SIG-M5 (cell line): ENCODE data around the gene CD34.

Experiments used
- DNase-seq: peaks from one replicate; lab custom pipeline; 2025; lab: John Stamatoyannopoulos, UW

CD34 gene

GRCh38 chr1:207872621-207873020, 38.3 kb downstream of the CD34 start:
- DNase-seq: no peak

- no peak for DNase-seq
Observed at GRCh38 chr1:207871117-207871649, 39.7 kb downstream of the CD34 start.

DNA sequence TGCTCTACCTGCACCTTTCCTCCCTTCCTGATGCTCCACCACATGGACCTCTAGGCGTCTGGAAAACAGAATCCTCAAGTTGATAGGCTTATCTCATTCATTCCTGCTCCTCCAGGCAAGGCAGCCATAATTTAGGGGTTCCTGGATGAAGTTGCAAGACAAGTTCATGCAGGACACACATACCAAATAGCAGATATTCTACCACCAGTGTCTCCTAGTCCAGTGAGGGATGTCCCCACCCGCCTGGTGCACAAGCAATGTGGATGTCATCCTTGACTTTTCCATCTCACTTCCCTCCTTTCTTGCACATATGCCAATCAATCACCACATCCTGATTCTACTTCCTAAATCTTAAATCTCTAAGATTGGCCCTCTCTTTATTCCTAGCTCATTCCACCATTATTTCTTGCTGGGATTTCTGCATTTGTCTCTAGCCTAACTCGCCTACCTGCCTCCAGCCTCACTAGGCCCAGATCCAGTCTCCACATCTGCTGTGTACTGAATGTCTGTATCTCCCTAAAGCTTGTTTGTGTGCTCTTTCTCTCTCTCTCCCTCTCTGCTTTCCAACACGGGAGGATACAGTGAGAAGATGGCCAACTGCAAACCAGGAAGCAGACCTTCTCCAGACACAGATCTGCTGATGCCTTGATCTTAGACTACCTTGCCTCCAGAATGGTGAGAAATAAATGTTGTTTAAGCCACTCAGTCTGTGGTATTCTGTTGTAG, 40.5 kb downstream of the CD34 start:
- DNase-seq: no peak

DNA sequence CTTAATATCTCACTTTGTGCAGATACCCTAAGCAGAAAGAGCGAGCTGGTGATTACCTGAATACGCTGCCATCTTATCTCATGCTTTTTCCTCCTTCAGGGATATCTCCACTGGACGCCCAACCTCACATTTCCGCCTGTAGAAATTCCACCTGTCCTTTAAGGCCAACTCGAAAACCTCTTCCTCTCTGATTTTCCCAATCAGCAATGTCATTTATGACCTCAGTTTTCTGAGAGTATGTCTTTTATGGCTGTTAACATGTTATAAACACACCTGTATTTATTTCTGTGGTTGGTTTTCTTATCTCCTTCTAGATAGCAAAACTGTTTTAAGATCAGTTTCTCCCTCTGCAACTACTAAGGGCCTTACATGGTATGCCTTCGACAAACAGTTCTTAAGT, 41.1 kb downstream of the CD34 start:
- no peak for DNase-seq

- DNase-seq: no peak
Observed at GRCh38 chr1:207868774-207869721, 41.9 kb downstream of the CD34 start.

- no peak for DNase-seq
Observed at GRCh38 chr1:207868251-207868773, 42.6 kb downstream of the CD34 start.

DNA sequence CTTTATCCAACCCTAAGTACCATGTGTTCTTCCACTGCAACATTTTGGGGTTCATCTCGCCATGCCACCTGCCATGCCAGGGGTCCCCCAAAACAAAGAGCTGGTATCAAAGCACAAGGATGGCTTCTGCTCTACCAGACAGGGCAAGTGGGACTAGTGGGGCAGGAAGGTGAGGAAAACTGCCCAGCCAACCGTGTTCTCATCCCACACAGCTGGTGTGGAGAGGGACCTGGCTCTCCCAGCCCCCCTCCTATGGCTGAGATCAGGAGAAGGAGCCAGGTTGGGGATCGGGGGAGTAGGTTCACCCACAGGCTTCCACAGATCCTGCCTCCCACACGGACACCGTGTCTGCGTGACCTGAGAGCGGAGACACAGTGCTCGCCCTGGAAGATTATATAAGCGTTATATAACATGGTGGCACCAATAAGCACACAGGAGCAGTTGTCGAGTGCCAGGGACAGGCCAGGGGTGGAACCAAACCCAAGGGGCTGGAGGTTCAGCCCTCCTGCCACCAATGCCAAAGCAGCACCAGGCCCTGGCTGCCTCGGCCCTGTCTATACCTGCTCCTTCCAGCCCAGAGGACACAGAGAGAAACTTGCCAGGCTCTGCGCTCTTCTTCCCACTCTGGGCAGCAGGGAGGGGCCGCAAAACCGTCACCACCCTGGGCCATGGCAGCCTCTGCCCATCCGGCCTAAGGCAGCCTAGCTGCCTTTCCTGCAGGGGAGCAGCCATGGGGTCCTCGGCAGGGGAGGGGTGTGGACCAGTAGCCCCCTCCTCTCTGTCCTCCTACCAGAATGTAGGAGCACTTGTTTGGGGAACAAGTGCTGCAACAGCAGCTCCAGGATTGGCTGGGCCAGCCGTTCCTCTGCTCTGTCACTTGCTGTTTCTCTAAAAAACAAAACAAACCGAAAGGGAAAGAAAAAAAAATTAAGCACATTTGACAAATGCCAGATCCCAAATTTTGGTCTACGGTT, 43.5 kb downstream of the CD34 start:
- no peak for DNase-seq

GRCh38 chr1:207866471-207867135, 44.3 kb downstream of the CD34 start:
- DNase-seq: no peak

GRCh38 chr1:207863893-207864535, 46.9 kb downstream of the CD34 start:
- DNase-seq: no peak

- DNase-seq: no peak
Observed at GRCh38 chr1:207862241-207862787, 48.6 kb downstream of the CD34 start.

DNA sequence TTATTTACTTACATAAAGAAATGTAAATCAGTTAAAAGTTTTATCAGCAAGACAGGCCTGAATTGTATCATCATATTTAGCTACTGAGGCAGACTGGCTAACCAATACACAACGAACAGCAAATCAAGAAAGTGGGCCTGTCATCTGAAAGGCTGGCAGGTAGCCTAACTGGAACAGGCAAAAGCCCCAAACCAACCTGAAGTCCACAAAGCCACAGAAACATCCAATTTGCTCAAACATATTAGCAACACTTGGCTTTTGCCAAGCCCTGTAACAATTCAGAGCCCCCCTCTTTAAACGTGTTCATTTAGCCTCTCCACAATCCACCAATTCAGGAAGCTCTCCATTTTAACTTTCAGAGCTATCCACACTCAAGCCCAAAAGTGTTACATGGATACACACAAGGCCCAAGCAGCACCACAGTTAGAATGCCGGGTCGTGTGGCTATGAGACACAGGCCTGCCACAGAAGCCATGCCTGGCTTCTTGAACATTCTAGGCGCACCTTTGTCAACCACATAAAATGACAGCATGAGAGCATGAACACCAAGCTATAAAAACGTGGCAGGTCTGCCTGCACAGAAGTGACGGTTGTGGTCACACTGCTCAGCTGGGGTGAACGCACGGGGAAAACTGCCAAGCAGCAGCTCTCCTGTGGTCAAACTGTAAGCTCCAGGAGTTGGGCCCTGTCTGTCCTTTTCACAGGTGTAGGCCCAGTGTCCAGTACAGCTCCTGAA, 49.3 kb downstream of the CD34 start:
- no peak for DNase-seq

DNA sequence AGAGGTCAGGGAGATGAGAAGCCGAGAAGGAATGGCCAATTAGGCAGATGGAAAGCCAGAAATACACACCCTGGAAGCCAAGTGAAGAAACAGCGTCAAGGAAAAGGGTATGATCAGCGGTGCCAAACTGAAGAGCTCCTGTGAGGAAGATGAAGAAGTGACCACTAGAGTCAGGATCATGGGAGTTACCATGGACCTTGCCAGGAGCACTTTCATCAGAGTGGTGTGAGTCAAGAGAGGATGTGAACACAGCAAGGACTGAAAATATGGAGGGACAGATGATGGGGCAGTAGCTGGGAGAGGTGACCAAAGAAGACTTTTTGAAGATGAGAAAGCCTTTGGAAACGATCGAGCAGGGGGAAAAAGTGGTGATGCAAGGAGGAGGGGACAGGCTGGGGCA, 50.4 kb downstream of the CD34 start:
- DNase-seq: no peak

- no peak for DNase-seq
Observed at GRCh38 chr1:207858806-207859205, 52.1 kb downstream of the CD34 start.

DNA sequence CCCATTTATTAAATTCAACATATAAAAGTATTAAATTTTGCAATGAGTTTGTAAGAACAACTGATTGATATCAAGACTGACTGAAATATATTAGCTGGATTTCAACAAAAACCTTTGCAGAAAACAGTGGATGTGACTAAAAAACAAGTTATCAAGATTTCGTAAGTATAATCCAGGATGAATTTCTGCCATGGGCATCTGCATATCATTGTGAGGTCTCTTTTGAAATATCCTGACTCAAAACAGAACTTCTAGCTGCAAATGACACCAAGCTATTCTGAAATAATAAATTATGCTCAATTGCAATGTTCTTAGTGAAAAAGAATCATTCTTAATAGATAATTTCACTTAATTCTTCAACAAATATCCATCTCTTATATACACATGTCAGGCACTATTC, 52.6 kb downstream of the CD34 start:
- DNase-seq: no peak

GRCh38 chr1:207857447-207857846, 53.5 kb downstream of the CD34 start:
- DNase-seq: no peak

DNA sequence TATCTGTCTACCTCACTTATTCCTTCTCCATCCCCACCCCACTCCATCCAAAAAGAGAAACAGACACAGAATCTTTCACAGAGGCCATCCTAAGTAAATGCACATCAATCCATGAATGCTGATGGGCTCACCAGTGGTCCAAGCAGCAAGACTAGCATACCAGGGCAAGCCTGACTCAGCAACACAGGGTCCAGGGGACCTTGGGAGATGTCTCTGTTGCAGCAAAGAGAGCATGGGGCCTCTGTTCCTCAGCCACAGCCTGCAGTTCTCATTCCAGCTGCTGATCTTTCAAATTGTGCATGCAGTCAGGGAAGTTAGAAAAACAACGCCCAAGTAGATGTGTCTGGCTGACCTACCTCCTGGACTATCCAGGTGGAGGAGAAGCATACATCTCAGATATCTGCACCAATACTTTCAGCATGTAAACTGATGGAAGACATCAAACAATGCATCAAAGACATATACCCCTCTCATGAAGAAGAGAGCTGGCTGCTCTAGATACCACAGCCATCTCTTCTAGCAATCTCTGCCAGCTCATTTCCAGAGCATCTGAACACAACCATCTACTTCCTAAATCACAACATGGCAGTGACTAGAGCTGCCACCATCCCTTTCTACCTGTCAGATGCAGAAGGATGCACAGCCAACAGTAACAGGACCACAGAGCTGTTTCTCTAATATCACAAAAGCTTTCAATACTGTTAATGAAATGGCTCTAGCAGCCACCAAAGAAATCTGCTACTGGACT, 54.5 kb downstream of the CD34 start:
- DNase-seq: no peak

DNA sequence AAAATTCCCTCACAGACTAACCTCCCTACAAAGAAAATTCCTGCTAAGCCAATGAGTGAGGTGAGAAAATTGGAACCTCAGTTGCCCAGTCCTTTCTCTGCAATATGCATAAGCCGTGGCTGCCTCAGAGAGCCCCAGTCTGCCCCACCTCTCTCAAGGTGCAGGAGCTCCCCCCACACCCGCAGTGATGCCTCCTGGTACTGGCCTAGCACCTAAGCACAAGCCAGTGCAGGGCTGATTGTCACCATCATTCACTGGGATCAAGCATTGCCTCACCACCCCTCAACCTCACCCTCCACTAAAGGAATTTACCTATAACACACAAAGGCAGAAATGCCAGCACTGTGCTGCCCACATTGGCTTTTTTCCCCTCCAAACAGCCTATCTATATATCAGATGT, 56.9 kb downstream of the CD34 start:
- no peak for DNase-seq

GRCh38 chr1:207853372-207853757, 57.6 kb downstream of the CD34 start:
- no peak for DNase-seq
